Body of pancreas (tissue), 4 donors: ENCODE results near the gene PTPRJ. TPM values are rescaled to one million over a fixed set of nuclear protein-coding genes. Genes with fewer than 3 reads are reported as not detected.

Experiments used
- ATAC-seq: fragments of 150-250 bp; one replicate; pipeline ENCODE4 v1.9.1; 2016
- DNase-seq, 4 donors: peaks; one replicate each; pipeline ENCODE4 v3.0.0-alpha.2; 2019
- H3K27ac ChIP-seq, 4 donors: fragments of 200-600 bp; sonication (generic); 1 replicate in 3 of 4; 2 replicates in 1 of 4; pipeline versions ENCODE4 v1.5.1 to v1.6.1; 2016 to 2019; ENCODE audit warnings: mild to moderate bottlenecking in 1 of 4, mixed read lengths in 1 of 4, moderate library complexity in 1 of 4
- H3K27me3 ChIP-seq, 2 donors: fragments of 200-600 bp; sonication (generic); one replicate each; pipeline ENCODE4 v1.6.0; 2016; ENCODE audit warnings: mild to moderate bottlenecking in 1 of 2
- H3K36me3 ChIP-seq, 2 donors: fragments of 200-600 bp; sonication (generic); replicated peaks in 1 of 2; 2 replicates each; pipeline ENCODE4 v1.5.1; 2016; ENCODE audit warnings: low read depth in 2 of 2; ENCODE audit not compliant: insufficient read depth in 1 of 2
- H3K4me1 ChIP-seq: fragments of 200-600 bp; sonication (generic); one replicate; pipeline ENCODE4 v1.6.0; 2016
- H3K4me3 ChIP-seq, 2 donors: fragments of 200-600 bp; sonication (generic); 1 replicate in 1 of 2; 2 replicates in 1 of 2; pipeline ENCODE4 v1.5.1; 2016 to 2019
- H3K9me3 ChIP-seq, 3 donors: fragments of 200-600 bp; sonication (generic); 1 replicate in 2 of 3; 2 replicates in 1 of 3; pipeline ENCODE4 v1.5.1; 2016
- CTCF ChIP-seq, 7 experiments: fragments of 450-650 bp in 4 of 7; fragments of 200-600 bp in 3 of 7; sonication (generic) in 3 of 7; IDR thresholded peaks; one replicate each; pipeline ENCODE4 v1.5.1; 2016 to 2019; ENCODE audit warnings: antibody characterized with exemption in 7 of 7
- POLR2A ChIP-seq, 3 donors: fragments of 450-650 bp; IDR thresholded peaks; one replicate each; pipeline ENCODE4 v1.6.1; 2016; ENCODE audit warnings: antibody characterized with exemption in 3 of 3, mild to moderate bottlenecking in 2 of 3
- WGBS, 2 donors: methylation state at CpG; one replicate each; pipeline ENCODE4 v1.1.5; 2017; 5-methylcytosine and 5-hydroxymethylcytosine counted together
- intact Hi-C: fragments of 100-400 bp; cut with DNase I; formaldehyde crosslinking; loops from one replicate; pipeline ENCODE4 v1.15.1; 2023
- total RNA-seq, 2 donors: library from RNA; depleted of rRNA; stranded (reverse); fragments of >200 nt; gene quantifications; one replicate each; pipeline ENCODE4 v1.1.0, GENCODE V29; 2016

PTPRJ gene
- total RNA-seq, 2 donors from 2014 or later: 10.9 to 17.1 TPM

DNA sequence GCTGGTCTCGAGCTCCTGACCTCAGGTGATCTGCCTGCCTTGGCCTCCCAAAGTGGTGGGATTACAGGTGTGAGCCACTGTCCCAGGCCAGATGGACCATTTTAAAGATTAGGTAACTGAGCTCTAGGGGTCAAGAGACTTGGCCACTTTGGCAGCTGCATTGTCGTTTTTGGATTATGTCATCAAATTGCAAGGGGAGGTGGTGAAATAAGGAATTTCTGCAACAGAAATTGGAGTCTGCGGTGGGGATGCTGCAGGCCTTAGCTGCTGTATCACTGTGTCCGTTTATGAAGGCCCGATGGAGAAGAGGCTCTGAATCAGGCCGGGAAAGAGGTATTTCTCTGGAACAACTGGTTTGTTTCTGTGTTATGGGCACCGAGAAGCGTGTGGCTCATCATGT is 34.6 kb downstream of the PTPRJ start:
- H3K4me1 ChIP-seq: peaks cover 21% of the 10 kb centered on the region
- no peaks in the 10 kb centered on the region for H3K9me3 ChIP-seq
- H3K27me3 ChIP-seq: no peaks in the 10 kb centered on the region
- no peak overlapping the region for H3K27ac ChIP-seq
- WGBS, 2 donors: 77 to 91% methylated on average over 8 of the region's 8 CpGs
- no peaks in the 10 kb centered on the region for H3K36me3 ChIP-seq
- no peak for ATAC-seq
- intact Hi-C loops: no loop called here
- TF ChIP-seq CTCF (IDR thresholded peaks at IDR 0.05) (no peak), POLR2A (IDR thresholded peaks at IDR 0.05) (no peak)
- no peak overlapping the region for H3K4me3 ChIP-seq
- DNase-seq: no peak

DNA sequence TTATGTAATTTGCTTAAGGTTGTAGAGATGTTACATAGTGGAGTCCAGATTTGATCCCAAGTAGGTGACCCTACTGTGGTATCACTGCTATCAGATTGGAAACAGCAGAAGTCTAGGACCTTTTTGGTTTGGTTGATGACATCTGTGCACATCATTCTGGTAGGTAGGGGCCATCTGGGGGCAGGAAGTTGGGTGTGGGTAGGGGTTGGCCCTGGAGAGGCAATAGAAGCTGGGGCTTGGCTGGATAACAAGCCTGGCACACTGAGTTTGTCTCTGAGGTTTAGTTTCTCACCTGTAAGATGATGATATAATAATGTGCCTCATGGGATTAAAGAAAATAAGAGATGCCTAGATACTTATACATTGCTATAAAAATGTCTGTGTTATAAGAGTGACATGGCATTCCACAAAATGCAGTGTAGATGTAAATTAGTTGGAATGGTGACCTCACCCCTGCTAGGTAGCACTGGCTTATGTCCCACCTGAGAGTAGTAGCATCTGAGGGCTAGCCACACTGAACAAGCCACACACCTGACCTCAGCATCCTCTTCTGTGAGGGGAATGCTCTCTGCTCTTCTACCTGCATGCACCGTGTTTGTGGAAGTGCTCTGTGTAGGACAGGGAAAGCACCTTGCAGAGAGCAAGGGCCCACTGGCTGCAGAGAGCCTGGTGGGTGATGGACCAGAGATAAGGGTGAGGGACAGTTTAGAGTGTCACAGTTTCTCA is 36.9 kb downstream of the PTPRJ start:
- no peak overlapping the region for H3K4me3 ChIP-seq
- intact Hi-C loops: no loop called here
- no peaks in the 10 kb centered on the region for H3K9me3 ChIP-seq
- no peak for DNase-seq
- H3K36me3 ChIP-seq: no peaks in the 10 kb centered on the region
- no peak for ATAC-seq
- H3K27me3 ChIP-seq: no peaks in the 10 kb centered on the region
- no peak for TF ChIP-seq CTCF (IDR thresholded peaks at IDR 0.05)
- TF ChIP-seq POLR2A (IDR thresholded peaks at IDR 0.05): no peak
- H3K27ac ChIP-seq: no peak overlapping the region
- WGBS, 2 donors: 50 to 60% methylated on average over 1 of the region's 1 CpG
- H3K4me1 ChIP-seq: peaks cover 29% of the 10 kb centered on the region

GRCh38 chr11:48017831-48018527 is 37.6 kb downstream of the PTPRJ start:
- Histone ChIP-seq H3K9me3 (no peaks in the 10 kb centered on the region), H3K36me3 (no peaks in the 10 kb centered on the region), H3K4me3 (no peak overlapping the region), H3K27ac (no peak overlapping the region), H3K27me3 (no peaks in the 10 kb centered on the region), H3K4me1 (peaks cover 28% of the 10 kb centered on the region)
- TF ChIP-seq CTCF (IDR thresholded peaks at IDR 0.05): no peak
- 70 to 76% methylated on average over 3 of the region's 3 CpGs for WGBS, 2 donors
- intact Hi-C loops: no loop called here
- no peak for DNase-seq
- ATAC-seq: no peak

DNA sequence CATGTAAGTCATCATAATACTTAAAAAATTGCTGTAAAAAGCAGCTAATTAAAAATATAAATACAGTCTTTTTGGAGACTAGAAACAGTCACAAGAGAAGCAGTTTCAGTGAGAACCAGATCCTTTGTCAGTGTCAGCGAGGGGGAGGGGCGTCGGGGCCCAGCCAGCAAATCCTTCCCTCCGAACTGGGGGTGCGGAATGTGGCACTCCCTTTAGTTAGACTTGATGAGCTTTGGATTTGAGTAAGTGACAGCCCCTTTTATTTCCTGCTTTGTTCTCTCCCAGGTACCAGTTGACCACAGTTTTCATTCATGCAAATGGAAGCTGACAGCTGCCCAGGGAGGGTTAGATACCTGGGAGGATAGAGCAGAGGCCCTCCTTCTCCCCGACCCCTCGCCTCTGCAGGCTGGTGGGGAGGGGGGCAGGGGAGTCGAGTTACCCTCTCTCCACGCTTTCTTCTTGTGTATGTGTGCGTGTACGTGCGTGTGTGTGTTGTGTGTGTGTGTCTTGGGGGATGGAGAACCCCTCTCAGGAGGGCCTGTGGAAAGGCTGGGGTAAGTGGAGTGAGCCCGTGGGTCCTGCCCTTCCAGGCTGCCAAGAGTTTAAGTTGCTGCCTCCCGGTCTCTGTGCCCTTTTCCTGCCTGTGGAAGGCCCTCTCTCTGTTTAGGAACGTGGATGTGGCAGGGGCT is 38.3 kb downstream of the PTPRJ start:
- WGBS, 2 donors: 72 to 87% methylated on average over 13 to 15 of the region's 15 CpGs
- TF ChIP-seq POLR2A (IDR thresholded peaks at IDR 0.05) (no peak), CTCF (IDR thresholded peaks at IDR 0.05) (no peak)
- H3K4me3 ChIP-seq: no peak overlapping the region
- intact Hi-C loops: no loop called here
- DNase-seq: no peak
- no peaks in the 10 kb centered on the region for H3K36me3 ChIP-seq
- H3K27me3 ChIP-seq: no peaks in the 10 kb centered on the region
- no peaks in the 10 kb centered on the region for H3K9me3 ChIP-seq
- ATAC-seq: no peak
- H3K4me1 ChIP-seq: peaks cover 21% of the 10 kb centered on the region
- peak overlapping the region in 2 of 4 donors; percentile 3 to 37 for H3K27ac ChIP-seq
